ENCODE results near the gene GNG13.

Gene GNG13

GRCh38 chr16:779561-779960, 21.0 kb downstream of the GNG13 start:
- TF ChIP-seq, protein P1, sequence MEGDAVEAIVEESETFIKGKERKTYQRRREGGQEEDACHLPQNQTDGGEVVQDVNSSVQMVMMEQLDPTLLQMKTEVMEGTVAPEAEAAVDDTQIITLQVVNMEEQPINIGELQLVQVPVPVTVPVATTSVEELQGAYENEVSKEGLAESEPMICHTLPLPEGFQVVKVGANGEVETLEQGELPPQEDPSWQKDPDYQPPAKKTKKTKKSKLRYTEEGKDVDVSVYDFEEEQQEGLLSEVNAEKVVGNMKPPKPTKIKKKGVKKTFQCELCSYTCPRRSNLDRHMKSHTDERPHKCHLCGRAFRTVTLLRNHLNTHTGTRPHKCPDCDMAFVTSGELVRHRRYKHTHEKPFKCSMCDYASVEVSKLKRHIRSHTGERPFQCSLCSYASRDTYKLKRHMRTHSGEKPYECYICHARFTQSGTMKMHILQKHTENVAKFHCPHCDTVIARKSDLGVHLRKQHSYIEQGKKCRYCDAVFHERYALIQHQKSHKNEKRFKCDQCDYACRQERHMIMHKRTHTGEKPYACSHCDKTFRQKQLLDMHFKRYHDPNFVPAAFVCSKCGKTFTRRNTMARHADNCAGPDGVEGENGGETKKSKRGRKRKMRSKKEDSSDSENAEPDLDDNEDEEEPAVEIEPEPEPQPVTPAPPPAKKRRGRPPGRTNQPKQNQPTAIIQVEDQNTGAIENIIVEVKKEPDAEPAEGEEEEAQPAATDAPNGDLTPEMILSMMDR (IDR thresholded peaks at IDR 0.05): no peak

DNA sequence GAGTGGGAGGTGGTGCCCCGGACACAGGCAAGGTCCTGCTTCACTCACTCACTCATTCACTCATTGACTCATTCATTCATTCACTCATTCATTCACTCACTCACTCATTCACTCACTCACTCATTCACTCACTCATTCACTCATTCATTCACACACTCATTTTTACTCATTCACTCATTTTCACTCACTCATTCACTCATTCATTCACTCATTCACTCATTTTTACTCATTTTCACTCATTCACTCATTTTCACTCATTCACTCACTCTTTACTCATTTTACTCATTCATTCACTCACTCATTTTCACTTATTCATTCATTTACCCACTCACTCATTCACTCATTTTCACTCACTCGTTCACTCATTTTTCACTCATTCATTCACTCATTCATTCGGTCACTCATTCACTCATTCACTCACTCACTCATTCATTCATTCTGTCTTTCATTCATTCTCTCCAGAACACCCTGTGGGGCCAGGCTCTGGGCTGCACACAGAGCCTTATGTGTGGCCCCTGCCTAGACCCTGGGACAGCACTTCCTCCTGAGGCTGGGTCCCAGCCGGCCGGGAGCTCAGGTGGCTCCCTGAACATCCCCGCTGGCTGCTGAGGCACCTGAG, 21.5 kb downstream of the GNG13 start:
- TF ChIP-seq, protein P1 (IDR thresholded peaks at IDR 0.05): no peak

- TF ChIP-seq, protein P1 (IDR thresholded peaks at IDR 0.05): no peak
These were observed 22.1 kb downstream of the GNG13 start for GRCh38 chr16:778447-778846.

- TF ChIP-seq, protein P1 (IDR thresholded peaks at IDR 0.05): no peak
These were observed 22.7 kb downstream of the GNG13 start for GRCh38 chr16:777826-778225.

- TF ChIP-seq, protein P1 (IDR thresholded peaks at IDR 0.05): no peak
These were observed 23.7 kb downstream of the GNG13 start for GRCh38 chr16:776824-777223.

DNA sequence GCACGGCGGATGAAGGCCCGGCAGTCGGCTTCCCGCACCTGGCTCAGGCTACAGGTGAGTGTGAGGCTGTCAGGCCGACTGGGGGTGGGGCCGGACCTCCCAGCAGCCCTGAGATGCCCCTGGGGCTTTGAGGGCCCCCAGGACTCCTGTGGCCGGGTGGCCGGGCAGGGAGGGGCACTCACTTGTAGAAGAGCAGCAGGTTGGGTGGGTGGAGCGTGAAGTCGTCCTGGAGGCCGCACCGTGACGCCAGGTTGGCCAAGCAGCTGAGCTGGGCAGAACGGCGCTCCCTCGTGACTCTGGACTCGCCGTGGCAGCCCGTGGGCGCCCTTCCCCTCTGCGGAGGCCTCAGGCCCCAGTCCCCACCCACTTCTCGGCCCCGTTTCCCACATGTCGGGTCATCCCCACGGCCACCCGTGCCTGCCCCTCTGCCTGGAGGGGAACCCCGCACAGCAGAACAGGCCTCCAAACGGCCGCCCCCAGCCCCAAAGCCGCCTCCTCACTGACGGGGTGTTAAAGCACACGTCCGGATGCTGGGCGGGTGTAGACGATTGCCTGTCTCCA, 25.2 kb downstream of the GNG13 start:
- TF ChIP-seq, protein P1 (IDR thresholded peaks at IDR 0.05): no peak

DNA sequence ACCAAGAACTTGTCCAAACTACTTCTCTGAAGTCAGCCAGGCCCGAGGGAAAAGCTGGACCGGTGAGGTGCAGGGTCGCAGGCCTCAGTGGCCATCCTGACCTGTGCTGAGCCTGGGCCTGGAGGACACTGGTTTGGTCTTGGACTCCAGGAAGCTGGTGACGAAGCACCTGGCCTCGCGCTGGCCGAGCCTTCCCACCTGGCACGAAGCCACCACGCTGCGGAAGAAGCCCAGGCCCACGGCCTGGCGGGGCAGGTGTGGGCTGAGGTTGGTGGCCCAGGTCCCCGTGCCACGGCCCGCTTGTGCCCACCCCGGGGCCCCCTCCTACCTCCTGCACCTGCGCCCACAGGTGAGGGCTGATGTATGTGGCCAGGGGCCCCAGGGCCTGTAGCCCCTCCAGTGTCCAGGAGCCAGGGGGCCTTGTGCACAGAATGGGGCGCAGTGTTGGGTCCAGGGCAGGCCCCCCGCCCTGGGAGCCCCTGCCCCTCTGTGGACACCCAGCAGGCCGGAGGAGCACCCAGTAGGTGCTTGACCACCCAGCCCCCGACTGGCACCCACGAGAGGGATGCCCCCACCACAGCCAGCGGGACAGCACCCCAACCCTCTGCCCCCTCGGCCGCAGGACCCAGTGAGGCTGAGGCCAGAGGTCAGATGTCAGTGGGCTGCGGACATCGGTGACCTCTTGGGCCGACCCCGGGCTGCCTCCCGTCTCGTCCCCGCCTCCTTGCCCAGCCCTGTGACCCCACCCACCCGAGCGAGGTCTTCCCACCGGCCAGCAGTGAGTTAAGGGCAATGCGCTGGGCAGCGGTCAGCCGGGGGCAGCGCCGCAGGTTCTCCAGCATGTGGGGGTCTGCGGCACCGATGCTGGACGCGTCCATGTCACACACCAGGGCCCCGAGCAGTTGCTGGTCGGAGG, 26.2 kb downstream of the GNG13 start:
- TF ChIP-seq, protein P1 (IDR thresholded peaks at IDR 0.05): no peak
